Measurements from ENCODE around the gene VAV1. TPM values are rescaled to one million over a fixed set of nuclear protein-coding genes. Genes with fewer than 3 reads are reported as not detected.

VAV1 gene
- total RNA-seq, 2 donors from 2014 or later: 7.6 to 12.2 TPM

DNA sequence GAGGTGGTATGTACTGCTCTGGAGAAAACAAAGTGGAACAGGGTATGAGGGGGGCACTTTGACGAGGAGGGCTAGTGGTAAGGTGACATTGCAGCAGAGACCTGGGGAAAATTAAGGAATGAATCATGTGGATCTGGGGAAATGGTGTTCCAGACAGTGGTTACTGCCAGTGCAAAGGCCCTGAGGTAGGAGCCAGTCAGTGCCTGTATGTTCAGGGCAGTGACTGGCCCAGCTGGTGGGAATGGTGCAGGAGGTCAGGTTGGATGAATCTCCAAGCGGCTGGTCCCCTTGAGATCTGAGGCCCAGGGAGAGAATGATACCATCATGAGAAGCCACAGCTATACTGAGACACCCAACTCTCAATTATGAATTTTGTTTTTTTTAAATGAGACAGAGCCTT lies 4.9 kb downstream of the VAV1 start:
- Histone ChIP-seq H3K4me3 (no peak overlapping the region), H3K27ac (no peak overlapping the region), H3K4me1 (ENCODE audit: control insufficient read depth in 1 of 2, low read depth in 2 of 2) (no peaks in the 10 kb centered on the region), H3K36me3 (no peaks in the 10 kb centered on the region), H3K27me3 (replicated peaks; ENCODE audit: insufficient read depth) (no peaks in the 10 kb centered on the region), H3K9me3 (no peaks in the 10 kb centered on the region)
- ATAC-seq (ENCODE audit: insufficient number of reproducible peaks, low FRiP score, low read depth) (no peak), DNase-seq (ENCODE audit: low spot score) (no peak)
- TF ChIP-seq, protein P1, sequence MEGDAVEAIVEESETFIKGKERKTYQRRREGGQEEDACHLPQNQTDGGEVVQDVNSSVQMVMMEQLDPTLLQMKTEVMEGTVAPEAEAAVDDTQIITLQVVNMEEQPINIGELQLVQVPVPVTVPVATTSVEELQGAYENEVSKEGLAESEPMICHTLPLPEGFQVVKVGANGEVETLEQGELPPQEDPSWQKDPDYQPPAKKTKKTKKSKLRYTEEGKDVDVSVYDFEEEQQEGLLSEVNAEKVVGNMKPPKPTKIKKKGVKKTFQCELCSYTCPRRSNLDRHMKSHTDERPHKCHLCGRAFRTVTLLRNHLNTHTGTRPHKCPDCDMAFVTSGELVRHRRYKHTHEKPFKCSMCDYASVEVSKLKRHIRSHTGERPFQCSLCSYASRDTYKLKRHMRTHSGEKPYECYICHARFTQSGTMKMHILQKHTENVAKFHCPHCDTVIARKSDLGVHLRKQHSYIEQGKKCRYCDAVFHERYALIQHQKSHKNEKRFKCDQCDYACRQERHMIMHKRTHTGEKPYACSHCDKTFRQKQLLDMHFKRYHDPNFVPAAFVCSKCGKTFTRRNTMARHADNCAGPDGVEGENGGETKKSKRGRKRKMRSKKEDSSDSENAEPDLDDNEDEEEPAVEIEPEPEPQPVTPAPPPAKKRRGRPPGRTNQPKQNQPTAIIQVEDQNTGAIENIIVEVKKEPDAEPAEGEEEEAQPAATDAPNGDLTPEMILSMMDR (IDR thresholded peaks at IDR 0.05): no peak

DNA sequence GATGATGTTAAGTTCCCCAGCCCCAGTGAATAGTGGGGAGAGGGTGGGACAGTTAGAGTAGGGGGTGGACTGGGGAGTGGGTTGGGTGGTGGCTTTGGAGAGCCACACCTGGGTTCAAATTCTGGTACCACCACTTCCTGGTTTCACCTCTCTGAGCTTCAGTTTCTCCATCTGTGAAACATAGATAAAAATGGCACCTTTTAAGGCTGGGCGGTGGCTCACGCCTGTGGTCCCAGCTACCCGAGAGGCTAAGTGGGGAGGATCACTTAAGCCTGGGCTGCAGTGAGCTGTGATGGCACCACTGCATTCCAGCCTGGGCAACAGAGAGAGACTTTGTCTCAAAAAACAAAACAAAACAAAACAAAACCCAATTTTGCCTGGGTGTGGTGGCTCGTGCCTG lies 5.9 kb downstream of the VAV1 start:
- no peak overlapping the region for H3K4me3 ChIP-seq
- H3K27ac ChIP-seq: no peak overlapping the region
- no peaks in the 10 kb centered on the region for H3K36me3 ChIP-seq
- ATAC-seq (ENCODE audit: insufficient number of reproducible peaks, low FRiP score, low read depth): no peak
- H3K27me3 ChIP-seq (replicated peaks; ENCODE audit: insufficient read depth): no peaks in the 10 kb centered on the region
- no peaks in the 10 kb centered on the region for H3K4me1 ChIP-seq (ENCODE audit: control insufficient read depth in 1 of 2, low read depth in 2 of 2)
- H3K9me3 ChIP-seq: no peaks in the 10 kb centered on the region
- DNase-seq (ENCODE audit: low spot score): no peak
- TF ChIP-seq, protein P1 (IDR thresholded peaks at IDR 0.05): no peak

DNA sequence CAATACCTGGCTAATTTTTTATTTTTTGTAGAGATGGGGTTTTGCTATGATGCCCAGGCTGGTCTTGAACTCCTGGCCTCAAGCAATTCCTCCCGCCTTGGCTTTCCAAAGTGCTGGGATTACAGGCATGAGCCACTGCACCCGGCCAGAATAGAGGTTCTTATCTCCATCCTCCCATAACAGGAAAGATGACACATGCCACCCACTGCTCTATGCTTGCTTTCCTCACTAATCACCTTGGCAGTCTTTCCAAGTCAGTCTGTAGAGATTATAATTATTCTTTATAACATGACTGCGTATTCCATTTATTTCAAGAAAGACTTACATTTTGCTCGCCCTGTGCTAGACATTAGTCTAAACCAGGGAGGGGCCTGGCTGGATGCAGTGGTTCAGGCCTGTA lies 6.7 kb downstream of the VAV1 start:
- TF ChIP-seq, protein P1 (IDR thresholded peaks at IDR 0.05): no peak
- H3K4me3 ChIP-seq: no peak overlapping the region
- DNase-seq (ENCODE audit: low spot score): no peak
- H3K27me3 ChIP-seq (replicated peaks; ENCODE audit: insufficient read depth): no peaks in the 10 kb centered on the region
- ATAC-seq (ENCODE audit: insufficient number of reproducible peaks, low FRiP score, low read depth): no peak
- H3K4me1 ChIP-seq (ENCODE audit: control insufficient read depth in 1 of 2, low read depth in 2 of 2): no peaks in the 10 kb centered on the region
- H3K27ac ChIP-seq: no peak overlapping the region
- no peaks in the 10 kb centered on the region for H3K9me3 ChIP-seq
- H3K36me3 ChIP-seq: no peaks in the 10 kb centered on the region

DNA sequence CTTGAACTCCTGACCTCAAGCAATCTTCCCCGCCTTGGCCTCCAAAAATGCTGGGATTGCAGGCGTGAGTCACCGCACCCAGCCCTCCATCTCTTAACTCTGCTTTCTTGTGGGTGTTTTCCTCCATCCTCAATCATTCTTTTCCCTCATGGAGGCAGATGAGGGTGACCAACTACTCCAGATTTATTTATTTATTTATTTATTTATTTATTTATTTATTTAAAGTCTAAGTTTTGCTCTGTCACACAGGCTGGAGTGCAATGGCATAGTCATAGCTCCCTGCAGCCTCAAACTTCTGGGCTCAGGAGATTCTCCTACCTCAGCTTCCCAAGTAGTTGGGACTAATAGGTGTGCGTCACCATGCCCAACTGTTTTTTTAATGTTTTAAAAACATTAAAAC lies 14.9 kb downstream of the VAV1 start:
- DNase-seq (ENCODE audit: low spot score) (no peak), ATAC-seq (ENCODE audit: insufficient number of reproducible peaks, low FRiP score, low read depth) (no peak)
- H3K27me3 ChIP-seq (replicated peaks; ENCODE audit: insufficient read depth): no peaks in the 10 kb centered on the region

DNA sequence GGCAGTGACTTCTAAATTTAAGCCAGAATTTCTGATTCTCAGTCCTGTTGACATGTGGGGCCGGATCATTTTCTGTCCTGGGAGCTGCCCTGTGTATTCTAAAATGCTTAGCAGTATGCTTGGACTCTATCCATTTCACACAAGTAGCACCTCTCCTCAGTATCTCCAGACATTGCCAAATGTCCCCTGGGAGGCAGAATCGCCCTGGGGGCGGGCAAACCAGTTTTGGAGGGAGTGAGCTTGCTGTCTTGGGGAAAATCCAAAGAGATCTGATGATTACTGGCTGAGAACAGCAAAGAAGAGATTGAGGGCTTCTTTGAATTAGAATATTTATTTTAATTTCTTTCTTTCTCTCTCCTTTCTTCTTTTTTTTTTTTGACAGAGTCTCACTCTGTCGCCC lies 16.4 kb downstream of the VAV1 start:
- Histone ChIP-seq H3K36me3 (no peaks in the 10 kb centered on the region), H3K27me3 (replicated peaks; ENCODE audit: insufficient read depth) (no peaks in the 10 kb centered on the region), H3K27ac (no peak overlapping the region), H3K4me1 (ENCODE audit: control insufficient read depth in 1 of 2, low read depth in 2 of 2) (no peaks in the 10 kb centered on the region), H3K9me3 (no peaks in the 10 kb centered on the region), H3K4me3 (no peak overlapping the region)
- DNase-seq (ENCODE audit: low spot score): no peak
- ATAC-seq (ENCODE audit: insufficient number of reproducible peaks, low FRiP score, low read depth): no peak
- TF ChIP-seq, protein P1 (IDR thresholded peaks at IDR 0.05): no peak

More for the DNA sequence above, 14.9 kb downstream of the VAV1 start:
- Histone ChIP-seq H3K9me3 (no peaks in the 10 kb centered on the region), H3K27ac (no peak overlapping the region), H3K4me1 (ENCODE audit: control insufficient read depth in 1 of 2, low read depth in 2 of 2) (no peaks in the 10 kb centered on the region), H3K36me3 (no peaks in the 10 kb centered on the region), H3K4me3 (no peak overlapping the region)
- TF ChIP-seq, protein P1 (IDR thresholded peaks at IDR 0.05): no peak
